HepG2 (cell line): ENCODE measurements around the gene RASL12. TPM values are rescaled to one million over a fixed set of nuclear protein-coding genes. Genes with fewer than 3 reads are reported as not detected.

Source experiments
- CSRNP2 ChIP-seq: sonication (generic); formaldehyde crosslinking; conservative IDR thresholded peaks from 2 replicates; pipeline ENCODE4 v1.8.0; 2022; ENCODE audit warnings: low read depth, missing genetic modification reagents
- GATAD1 ChIP-seq: IDR thresholded peaks from 2 replicates; pipeline ENCODE4 v1.6.1; 2016; ENCODE audit warnings: missing genetic modification reagents, missing compliant biosample characterization
- GTF3A ChIP-seq: sonication (generic); formaldehyde crosslinking; conservative IDR thresholded peaks from 2 replicates; pipeline ENCODE4 v1.4.0; 2020; ENCODE audit warnings: mild to moderate bottlenecking, missing genetic modification reagents
- HMG20A ChIP-seq: IDR thresholded peaks from 2 replicates; pipeline ENCODE4 v1.6.1; 2016; ENCODE audit warnings: borderline replicate concordance
- HNRNPL ChIP-seq: fragments of 200-400 bp; formaldehyde crosslinking; IDR thresholded peaks from 2 replicates; pipeline ENCODE4 v1.6.1; 2017; ENCODE audit warnings: mild to moderate bottlenecking, low read depth, low read length
- MATR3 ChIP-seq: sonication (generic); formaldehyde crosslinking; IDR thresholded peaks from 2 replicates; pipeline ENCODE4 v1.4.0; 2020; ENCODE audit warnings: missing genetic modification reagents
- MTF1 ChIP-seq: sonication (generic); formaldehyde crosslinking; IDR thresholded peaks from 2 replicates; pipeline ENCODE4 v1.5.0; 2020; ENCODE audit warnings: missing genetic modification reagents
- NONO ChIP-seq, 2 experiments: fragments of 450-650 bp in 1 of 2; sonication (generic) in 1 of 2; formaldehyde crosslinking in 1 of 2; IDR thresholded peaks in 1 of 2; conservative IDR thresholded peaks in 1 of 2; 2 replicates each; pipeline versions ENCODE4 v1.6.1 to v1.8.0; 2017 to 2022; ENCODE audit warnings: mild to moderate bottlenecking in 1 of 2, missing genetic modification reagents in 1 of 2, moderate library complexity in 1 of 2
- NPAS2 ChIP-seq: sonication (generic); formaldehyde crosslinking; IDR thresholded peaks from 2 replicates; pipeline ENCODE4 v1.8.0; 2022; ENCODE audit warnings: mild to moderate bottlenecking, missing genetic modification reagents, borderline replicate concordance
- NR0B2 ChIP-seq: sonication (generic); formaldehyde crosslinking; IDR thresholded peaks from 2 replicates; pipeline ENCODE4 v1.4.0; 2020; ENCODE audit warnings: mild to moderate bottlenecking, missing genetic modification reagents
- RXRA ChIP-seq: sonication (generic); formaldehyde crosslinking; IDR thresholded peaks from 2 replicates; pipeline ENCODE4 v1.5.1; 2020; ENCODE audit warnings: missing genetic modification reagents
- SP4 ChIP-seq: sonication (generic); formaldehyde crosslinking; IDR thresholded peaks from 2 replicates; pipeline ENCODE4 v1.8.1; 2023; ENCODE audit warnings: mild to moderate bottlenecking, missing genetic modification reagents
- SSRP1 ChIP-seq: IDR thresholded peaks from 2 replicates; pipeline ENCODE4 v1.6.1; 2016; ENCODE audit warnings: control low read depth
- ZBTB21 ChIP-seq: sonication (generic); formaldehyde crosslinking; IDR thresholded peaks from 2 replicates; pipeline ENCODE4 v1.4.0; 2020; ENCODE audit warnings: missing genetic modification reagents
- ZEB1 ChIP-seq: IDR thresholded peaks from 2 replicates; pipeline ENCODE4 v1.6.1; 2012; ENCODE audit warnings: mild to moderate bottlenecking, low read depth, inconsistent platforms; ENCODE audit not compliant: insufficient replicate concordance
- ZNF235 ChIP-seq: sonication (generic); formaldehyde crosslinking; IDR thresholded peaks from 2 replicates; pipeline ENCODE4 v1.8.1; 2023; ENCODE audit warnings: mild to moderate bottlenecking, missing genetic modification reagents, borderline replicate concordance
- ZNF260 ChIP-seq: sonication (generic); formaldehyde crosslinking; IDR thresholded peaks from 2 replicates; pipeline ENCODE4 v1.4.0; 2020; ENCODE audit warnings: missing genetic modification reagents, low read depth, mild to moderate bottlenecking, borderline replicate concordance
- ZNF781 ChIP-seq: sonication (generic); formaldehyde crosslinking; IDR thresholded peaks from 2 replicates; pipeline ENCODE4 v1.5.1; 2020; ENCODE audit warnings: borderline replicate concordance, mild to moderate bottlenecking, missing genetic modification reagents; ENCODE audit errors: not compliant biosample characterization
- ZZZ3 ChIP-seq: sonication (generic); formaldehyde crosslinking; IDR thresholded peaks from 2 replicates; pipeline ENCODE4 v1.4.0; 2020; ENCODE audit warnings: missing genetic modification reagents, mild to moderate bottlenecking, borderline replicate concordance
- polyA plus RNA-seq, 8 experiments: library from polyadenylated mRNA; depleted of rRNA in 3 of 8; stranded (reverse) in 7 of 8; unstranded in 1 of 8; fragments of >200 nt; fragmentation: Illumina TruSeq in 4 of 8; extraction: Trizol in 4 of 8; gene quantifications; 2 replicates each; pipeline versions ENCODE4 v1.2.1 to v1.2.3, GENCODE V29; 2011 to 2016; ENCODE audit warnings: low read depth in 4 of 8, missing spikeins in 1 of 8, mixed read lengths in 1 of 8; ENCODE audit not compliant: insufficient read depth in 1 of 8
- total RNA-seq, 5 experiments: library from RNA; depleted of rRNA; stranded (reverse); fragments of >200 nt; fragmentation: Illumina TruSeq; extraction: Trizol; gene quantifications; 2 replicates each; pipeline ENCODE4 v1.2.3, GENCODE V29; 2016; ENCODE audit warnings: low read depth in 1 of 5
- TF ChIP-seq, protein P1 (sequence below): conservative IDR thresholded peaks from 2 replicates; pipeline ENCODE4 v1.6.1; 2018; ENCODE audit warnings: missing genetic modification reagents
- TF ChIP-seq, protein P2 (sequence below): sonication (generic); formaldehyde crosslinking; IDR thresholded peaks from 2 replicates; pipeline ENCODE4 v1.4.0; 2020; ENCODE audit warnings: missing genetic modification reagents
- TF ChIP-seq, protein P3 (sequence below): sonication (generic); formaldehyde crosslinking; IDR thresholded peaks from 2 replicates; pipeline ENCODE4 v1.4.0; 2020; ENCODE audit warnings: missing genetic modification reagents, borderline replicate concordance

The RASL12 gene
- total and polyA plus RNA-seq, 2 of the 13 experiments (the other 11 are each of a cell fraction or from before 2014, with no cell fraction given), result 0.16 to 0.55 TPM

- TF ChIP-seq ZNF781 (CRISPR knock-in tag), result no peak
- no peak for TF ChIP-seq ZEB1
- TF ChIP-seq SSRP1 (CRISPR knock-in tag), result no peak
- TF ChIP-seq ZBTB21 (CRISPR knock-in tag), result no peak
- no peak for TF ChIP-seq CSRNP2 (CRISPR knock-in tag)
- no peak for TF ChIP-seq NPAS2 (CRISPR knock-in tag)
- TF ChIP-seq RXRA (CRISPR knock-in tag), result peak; percentile 47
- TF ChIP-seq, protein P1, sequence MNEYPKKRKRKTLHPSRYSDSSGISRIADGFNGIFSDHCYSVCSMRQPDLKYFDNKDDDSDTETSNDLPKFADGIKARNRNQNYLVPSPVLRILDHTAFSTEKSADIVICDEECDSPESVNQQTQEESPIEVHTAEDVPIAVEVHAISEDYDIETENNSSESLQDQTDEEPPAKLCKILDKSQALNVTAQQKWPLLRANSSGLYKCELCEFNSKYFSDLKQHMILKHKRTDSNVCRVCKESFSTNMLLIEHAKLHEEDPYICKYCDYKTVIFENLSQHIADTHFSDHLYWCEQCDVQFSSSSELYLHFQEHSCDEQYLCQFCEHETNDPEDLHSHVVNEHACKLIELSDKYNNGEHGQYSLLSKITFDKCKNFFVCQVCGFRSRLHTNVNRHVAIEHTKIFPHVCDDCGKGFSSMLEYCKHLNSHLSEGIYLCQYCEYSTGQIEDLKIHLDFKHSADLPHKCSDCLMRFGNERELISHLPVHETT (CRISPR knock-in tag), result no peak
- peak; percentile 36; the same call in 1 of the 2 replicates for TF ChIP-seq HMG20A (CRISPR knock-in tag)
- no peak for TF ChIP-seq ZNF260 (CRISPR knock-in tag)
- TF ChIP-seq, protein P2, sequence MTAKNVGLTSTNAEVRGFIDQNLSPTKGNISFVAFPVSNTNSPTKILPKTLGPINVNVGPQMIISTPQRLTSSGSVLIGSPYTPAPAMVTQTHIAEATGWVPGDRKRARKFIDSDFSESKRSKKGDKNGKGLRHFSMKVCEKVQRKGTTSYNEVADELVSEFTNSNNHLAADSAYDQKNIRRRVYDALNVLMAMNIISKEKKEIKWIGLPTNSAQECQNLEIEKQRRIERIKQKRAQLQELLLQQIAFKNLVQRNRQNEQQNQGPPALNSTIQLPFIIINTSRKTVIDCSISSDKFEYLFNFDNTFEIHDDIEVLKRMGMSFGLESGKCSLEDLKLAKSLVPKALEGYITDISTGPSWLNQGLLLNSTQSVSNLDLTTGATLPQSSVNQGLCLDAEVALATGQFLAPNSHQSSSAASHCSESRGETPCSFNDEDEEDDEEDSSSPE (CRISPR knock-in tag), result no peak
- TF ChIP-seq MATR3, result no peak
- no peak for TF ChIP-seq ZZZ3 (CRISPR knock-in tag)
- no peak for TF ChIP-seq SP4
- no peak for TF ChIP-seq NONO (IDR thresholded peaks at IDR 0.05)
- TF ChIP-seq NONO (CRISPR knock-in tag; conservative IDR thresholded peaks at IDR 0.05), result no peak
- no peak for TF ChIP-seq ZNF235
- TF ChIP-seq GTF3A (CRISPR knock-in tag), result 0 out of 2 replicates have a peak, but pooled peaks have one; percentile 69
- TF ChIP-seq MTF1 (CRISPR knock-in tag), result no peak
- TF ChIP-seq GATAD1 (CRISPR knock-in tag), result peak; percentile 67
- TF ChIP-seq NR0B2, result no peak
- TF ChIP-seq, protein P3, sequence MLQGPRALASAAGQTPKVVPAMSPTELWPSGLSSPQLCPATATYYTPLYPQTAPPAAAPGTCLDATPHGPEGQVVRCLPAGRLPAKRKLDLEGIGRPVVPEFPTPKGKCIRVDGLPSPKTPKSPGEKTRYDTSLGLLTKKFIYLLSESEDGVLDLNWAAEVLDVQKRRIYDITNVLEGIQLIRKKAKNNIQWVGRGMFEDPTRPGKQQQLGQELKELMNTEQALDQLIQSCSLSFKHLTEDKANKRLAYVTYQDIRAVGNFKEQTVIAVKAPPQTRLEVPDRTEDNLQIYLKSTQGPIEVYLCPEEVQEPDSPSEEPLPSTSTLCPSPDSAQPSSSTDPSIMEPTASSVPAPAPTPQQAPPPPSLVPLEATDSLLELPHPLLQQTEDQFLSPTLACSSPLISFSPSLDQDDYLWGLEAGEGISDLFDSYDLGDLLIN (CRISPR knock-in tag), result no peak
- no peak for TF ChIP-seq HNRNPL
These were observed 13.2 kb downstream of the RASL12 start (continued) for GRCh38 chr15:65054333-65055200.
